ENCODE data around the gene PDCD4. TPM values are rescaled to one million over a fixed set of nuclear protein-coding genes. Genes with fewer than 3 reads are reported as not detected.

PDCD4 gene
- total RNA-seq, 1 donor from 2014 or later, result 142 TPM

- H3K4me1 Mint-ChIP-seq, result peaks cover 14% of the 10 kb centered on the region
- H3K36me3 Mint-ChIP-seq, result no peaks in the 10 kb centered on the region
- peaks cover 7% of the 10 kb centered on the region for H3K9me3 Mint-ChIP-seq
- TF ChIP-seq CTCF (IDR thresholded peaks at IDR 0.05; ENCODE audit: unreplicated experiment), result no peak
- H3K4me3 Mint-ChIP-seq, result no peak overlapping the region
- no peak for DNase-seq (ENCODE audit: low spot score in 2 of 2, unreplicated experiment in 2 of 2)
- H3K27me3 Mint-ChIP-seq (ENCODE audit: low read depth), result no peaks in the 10 kb centered on the region
- H3K27ac Mint-ChIP-seq, result no peak overlapping the region
Observed at GRCh38 chr10:110852947-110853346, 18.8 kb upstream of the PDCD4 start.

- Mint-ChIP-seq H3K4me3 (no peak overlapping the region), H3K36me3 (no peaks in the 10 kb centered on the region), H3K4me1 (peaks cover 21% of the 10 kb centered on the region), H3K27ac (no peak overlapping the region), H3K9me3 (peaks cover 7% of the 10 kb centered on the region), H3K27me3 (ENCODE audit: low read depth) (no peaks in the 10 kb centered on the region)
- DNase-seq (ENCODE audit: low spot score in 2 of 2, unreplicated experiment in 2 of 2), result no peak
- TF ChIP-seq CTCF (IDR thresholded peaks at IDR 0.05; ENCODE audit: unreplicated experiment), result no peak
Observed at GRCh38 chr10:110853921-110854605, 17.7 kb upstream of the PDCD4 start.

GRCh38 chr10:110857265-110858171 lies 14.2 kb upstream of the PDCD4 start:
- no peaks in the 10 kb centered on the region for H3K27me3 Mint-ChIP-seq (ENCODE audit: low read depth)
- H3K4me3 Mint-ChIP-seq, result no peak overlapping the region
- H3K36me3 Mint-ChIP-seq, result no peaks in the 10 kb centered on the region
- TF ChIP-seq CTCF (IDR thresholded peaks at IDR 0.05; ENCODE audit: unreplicated experiment), result no peak
- H3K27ac Mint-ChIP-seq, result peak overlapping the region; percentile 60
- H3K4me1 Mint-ChIP-seq, result peaks cover 27% of the 10 kb centered on the region
- peaks cover 7% of the 10 kb centered on the region for H3K9me3 Mint-ChIP-seq
- no peak for DNase-seq (ENCODE audit: low spot score in 2 of 2, unreplicated experiment in 2 of 2)

DNA sequence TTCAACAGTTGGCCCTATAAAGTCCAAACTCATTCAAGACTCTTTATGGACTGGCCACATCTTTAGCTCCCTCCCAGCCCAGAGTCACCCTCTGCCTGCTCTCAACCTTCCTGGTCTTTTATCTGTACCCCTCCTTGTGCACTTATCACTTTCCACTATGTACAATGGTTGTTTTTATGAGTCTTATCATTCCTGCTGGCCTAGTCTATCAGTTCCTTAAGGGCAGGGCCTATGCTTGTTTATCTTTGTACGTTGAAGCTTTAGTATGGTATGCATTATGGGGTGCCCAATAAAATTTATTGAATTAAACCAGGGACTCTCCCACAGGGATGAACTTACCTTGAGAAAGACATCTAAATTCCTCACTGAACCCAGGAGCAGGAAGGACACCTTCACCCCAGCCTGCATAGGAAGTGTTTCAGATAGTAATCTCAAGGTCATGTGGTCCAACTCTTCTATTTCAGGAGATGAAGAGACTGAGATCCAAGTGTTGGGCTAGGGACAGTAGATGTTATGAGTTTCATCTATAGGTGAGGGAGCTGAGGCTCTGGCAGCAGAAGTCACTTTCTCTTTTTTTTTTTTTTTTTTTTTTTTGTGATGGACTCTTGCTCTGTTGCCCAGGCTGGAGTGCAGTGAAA lies 13.3 kb upstream of the PDCD4 start:
- Mint-ChIP-seq H3K4me1 (peaks cover 27% of the 10 kb centered on the region), H3K27me3 (ENCODE audit: low read depth) (no peaks in the 10 kb centered on the region), H3K27ac (peak overlapping the region; percentile 18), H3K36me3 (no peaks in the 10 kb centered on the region), H3K4me3 (no peak overlapping the region), H3K9me3 (peaks cover 7% of the 10 kb centered on the region)
- no peak for DNase-seq (ENCODE audit: low spot score in 2 of 2, unreplicated experiment in 2 of 2)
- TF ChIP-seq CTCF (IDR thresholded peaks at IDR 0.05; ENCODE audit: unreplicated experiment), result no peak

GRCh38 chr10:110859206-110859972 lies 12.3 kb upstream of the PDCD4 start:
- Mint-ChIP-seq H3K4me1 (peaks cover 27% of the 10 kb centered on the region), H3K27ac (peak overlapping the region; percentile 22), H3K27me3 (ENCODE audit: low read depth) (no peaks in the 10 kb centered on the region), H3K9me3 (peaks cover 7% of the 10 kb centered on the region), H3K4me3 (no peak overlapping the region), H3K36me3 (no peaks in the 10 kb centered on the region)
- DNase-seq (ENCODE audit: low spot score in 2 of 2, unreplicated experiment in 2 of 2), result no peak
- no peak for TF ChIP-seq CTCF (IDR thresholded peaks at IDR 0.05; ENCODE audit: unreplicated experiment)

Data from mesothelial cell of epicardium (in vitro differentiated cells).